NCI-H128 (cell line): ENCODE results near the gene FSIP1.
"Not testable (repeated sequence)": the region's sequence is repeated elsewhere in the genome, so short reads cannot be mapped to it uniquely, and the experiment has no call there.

Experiments
- DNase-seq: peaks from one replicate; lab custom pipeline; 2025; ENCODE audit not compliant: unreplicated experiment; lab: John Stamatoyannopoulos, UW

Gene FSIP1

GRCh38 chr15:39782441-39783138 lies at the start of gene FSIP1:
Gene FSIP1 (minus strand): TSS chr15:39782841. CDS start chr15:39776524, 6,317 bp downstream.
- DNase-seq = peak; percentile 77

- no peak for DNase-seq
Measured at GRCh38 chr15:39830166-39830565, 47.5 kb upstream of the FSIP1 start.

GRCh38 chr15:39828374-39828931 lies 45.8 kb upstream of the FSIP1 start:
- DNase-seq = peak; percentile 8

GRCh38 chr15:39826975-39827374 lies 44.3 kb upstream of the FSIP1 start:
- DNase-seq = no peak

- DNase-seq = no peak
Measured at GRCh38 chr15:39823634-39824033, 41.0 kb upstream of the FSIP1 start.

- no peak for DNase-seq
Measured at GRCh38 chr15:39820050-39820602, 37.5 kb upstream of the FSIP1 start.

- DNase-seq = no peak
Measured at GRCh38 chr15:39819533-39819932, 36.9 kb upstream of the FSIP1 start.

- DNase-seq = no peak
Measured at GRCh38 chr15:39817892-39818291, 35.3 kb upstream of the FSIP1 start.

GRCh38 chr15:39814489-39814888 lies 31.8 kb upstream of the FSIP1 start:
- DNase-seq = no peak

- DNase-seq = not testable (repeated sequence)
Measured at GRCh38 chr15:39812651-39813050, 30.0 kb upstream of the FSIP1 start.

GRCh38 chr15:39808909-39809308 lies 26.3 kb upstream of the FSIP1 start:
- no peak for DNase-seq

GRCh38 chr15:39807791-39808190 lies 25.1 kb upstream of the FSIP1 start:
- DNase-seq = no peak

- no peak for DNase-seq
Measured at GRCh38 chr15:39804026-39804425, 21.4 kb upstream of the FSIP1 start.

GRCh38 chr15:39803016-39803415 lies 20.4 kb upstream of the FSIP1 start:
- DNase-seq = no peak

- no peak for DNase-seq
Measured at GRCh38 chr15:39801641-39802309, 19.1 kb upstream of the FSIP1 start.

- no peak for DNase-seq
Measured at GRCh38 chr15:39799552-39800011, 16.9 kb upstream of the FSIP1 start.

- no peak for DNase-seq
Measured at GRCh38 chr15:39798382-39798781, 15.7 kb upstream of the FSIP1 start.

- DNase-seq = no peak
Measured at GRCh38 chr15:39797407-39797806, 14.8 kb upstream of the FSIP1 start.

GRCh38 chr15:39796601-39797000 lies 14.0 kb upstream of the FSIP1 start:
- DNase-seq = peak; percentile 1

GRCh38 chr15:39795486-39795885 lies 12.8 kb upstream of the FSIP1 start:
- no peak for DNase-seq

- DNase-seq = no peak
Measured at GRCh38 chr15:39794954-39795353, 12.3 kb upstream of the FSIP1 start.

- DNase-seq = no peak
Measured at GRCh38 chr15:39793923-39794322, 11.3 kb upstream of the FSIP1 start.
